Activated CD4-positive, CD25-positive, alpha-beta regulatory T cell treated with anti-CD3 and anti-CD28 coated beads, Interleukin-2, amount 50 U/mL, for 72 hours (primary cell): ENCODE measurements around the gene LDLRAD3.
"Not testable (repeated sequence)": the region's sequence is repeated elsewhere in the genome, so short reads cannot be mapped to it uniquely, and the experiment has no call there.

Experiments used
- DNase-seq: peaks from one replicate; pipeline ENCODE4 v3.0.0; 2021

Gene LDLRAD3

DNA sequence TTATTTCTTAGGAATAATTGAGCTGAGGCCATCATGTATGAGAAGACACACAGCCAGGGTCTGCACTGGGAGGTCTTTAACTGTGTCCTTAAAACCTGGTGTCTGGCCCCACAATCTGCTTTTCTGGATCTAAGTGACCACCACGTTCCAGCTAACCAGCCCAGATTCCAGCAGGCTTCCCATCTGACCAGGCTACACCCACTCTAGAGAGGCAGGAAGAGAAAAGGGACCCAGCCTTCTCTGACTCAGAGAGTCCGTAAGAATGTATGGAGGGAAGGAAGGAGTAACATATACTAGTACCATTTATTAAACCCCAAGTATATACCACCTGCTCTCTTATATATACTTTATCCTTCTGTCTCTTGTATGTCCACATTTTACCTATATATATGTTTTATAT is 80.1 kb downstream of the LDLRAD3 start:
- DNase-seq = no peak

DNA sequence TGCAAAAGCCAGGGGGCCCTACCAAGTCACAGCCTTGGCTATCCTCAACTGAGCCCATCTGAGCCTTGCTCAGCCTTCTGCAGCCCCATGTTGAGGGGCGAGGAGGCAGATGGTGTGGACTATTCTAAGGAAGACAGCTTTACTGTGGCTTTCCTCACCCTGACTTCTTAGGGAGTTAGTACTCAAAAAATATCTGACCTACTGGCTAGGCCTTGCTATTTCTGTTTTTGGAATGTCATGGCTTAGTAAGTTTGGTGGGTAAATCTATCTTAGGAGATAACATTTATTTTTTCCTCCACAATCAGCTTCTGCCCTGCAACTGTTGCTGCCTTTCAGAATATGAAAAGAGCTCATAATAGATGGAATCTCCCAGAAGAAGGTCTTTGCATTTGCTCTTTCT is 80.9 kb downstream of the LDLRAD3 start:
- no peak for DNase-seq

DNA sequence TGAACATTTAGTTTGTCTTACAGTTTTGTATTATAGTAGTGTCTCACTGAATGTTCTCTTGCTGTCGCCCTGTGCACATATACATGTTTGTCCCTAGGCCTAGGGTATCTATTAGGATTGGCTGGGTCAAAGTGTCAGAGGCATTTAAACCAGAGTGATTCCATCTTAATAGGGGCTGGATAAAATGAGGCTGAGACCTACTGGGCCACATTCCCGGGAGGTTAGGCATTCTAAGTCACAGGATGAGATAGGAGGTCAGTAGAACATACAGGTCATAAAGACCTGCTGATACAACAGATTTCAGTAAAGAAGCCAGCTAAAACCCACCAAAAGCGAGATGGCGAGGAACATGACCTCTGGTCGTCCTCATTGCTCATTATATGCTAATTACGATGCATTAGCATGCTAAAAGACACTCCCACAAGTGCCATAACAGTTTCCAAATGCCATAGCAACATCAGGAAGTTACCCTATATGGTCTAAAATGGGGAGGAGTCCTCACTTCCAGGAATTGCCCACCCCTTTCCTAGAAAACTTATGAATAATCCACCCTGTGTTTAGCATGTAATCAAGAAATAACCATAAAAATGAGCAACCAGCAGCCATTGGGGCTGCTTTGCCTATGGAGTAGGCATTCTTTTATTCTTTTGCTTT is 82.6 kb downstream of the LDLRAD3 start:
- DNase-seq = no peak

DNA sequence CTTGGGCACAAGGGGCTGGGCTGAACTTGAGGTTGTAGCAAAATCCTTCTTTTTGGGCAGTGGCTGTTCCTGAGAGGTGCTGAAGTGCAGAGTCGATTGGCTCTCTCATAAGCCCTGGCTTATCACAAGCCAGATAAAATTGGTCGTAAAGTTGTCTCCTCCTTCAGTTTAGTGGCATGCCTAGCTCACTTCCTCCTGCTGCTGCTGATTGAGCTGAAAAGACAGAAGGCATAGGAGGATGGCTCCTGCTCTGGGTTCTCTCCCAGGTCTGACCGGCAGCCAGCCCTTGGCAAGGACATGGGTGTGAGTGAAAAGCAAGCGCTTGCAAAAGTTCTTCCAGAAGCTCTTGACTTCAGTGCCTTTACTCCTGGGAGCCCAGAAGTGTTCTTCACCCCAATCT is 83.9 kb downstream of the LDLRAD3 start:
- DNase-seq = no peak

DNA sequence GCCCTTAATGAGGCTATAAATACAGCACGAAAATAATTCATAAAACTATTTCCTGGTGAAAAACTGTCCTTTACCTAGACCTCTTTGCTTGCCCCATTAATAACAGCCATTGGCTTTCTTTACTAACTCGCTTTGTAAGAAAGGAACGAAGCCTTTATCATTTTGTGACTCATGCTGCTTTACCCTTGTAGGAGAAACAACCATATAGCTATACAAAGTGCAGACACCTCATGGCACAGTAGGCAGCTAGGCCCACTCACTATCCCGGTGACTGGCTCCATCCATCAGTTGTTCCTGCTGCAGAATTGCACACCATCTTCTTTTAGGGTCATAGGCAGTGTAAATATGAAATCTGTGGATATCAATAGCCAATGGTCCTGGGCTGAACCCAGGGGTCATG is 85.8 kb downstream of the LDLRAD3 start:
- DNase-seq = no peak

DNA sequence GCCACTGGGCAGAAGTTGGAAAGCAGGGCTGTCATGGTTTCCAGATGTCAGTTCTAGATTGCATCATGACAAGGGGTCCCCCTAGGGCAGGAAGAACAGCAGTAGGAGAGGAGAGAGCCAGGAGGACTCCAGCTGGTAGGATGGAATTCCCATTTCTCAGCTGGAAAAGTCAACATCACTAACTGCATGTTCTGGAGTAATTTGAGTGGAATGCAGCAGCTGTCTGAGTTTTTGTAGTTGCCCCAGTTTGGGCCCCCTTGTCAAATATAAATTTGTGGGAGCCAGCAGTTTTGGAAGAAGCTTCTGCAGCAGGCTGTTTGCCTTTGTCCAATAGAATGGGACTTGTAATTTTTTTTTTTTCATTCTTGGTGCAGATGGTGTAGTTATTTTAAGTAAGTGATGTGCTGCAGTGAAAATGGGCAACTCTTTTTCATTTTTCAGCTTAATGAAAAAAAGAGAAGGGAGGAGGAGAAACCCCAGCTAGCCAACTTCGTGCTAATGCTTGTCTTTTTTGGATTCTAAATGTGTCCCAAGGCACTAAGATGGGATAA is 86.9 kb downstream of the LDLRAD3 start:
- DNase-seq = no peak

DNA sequence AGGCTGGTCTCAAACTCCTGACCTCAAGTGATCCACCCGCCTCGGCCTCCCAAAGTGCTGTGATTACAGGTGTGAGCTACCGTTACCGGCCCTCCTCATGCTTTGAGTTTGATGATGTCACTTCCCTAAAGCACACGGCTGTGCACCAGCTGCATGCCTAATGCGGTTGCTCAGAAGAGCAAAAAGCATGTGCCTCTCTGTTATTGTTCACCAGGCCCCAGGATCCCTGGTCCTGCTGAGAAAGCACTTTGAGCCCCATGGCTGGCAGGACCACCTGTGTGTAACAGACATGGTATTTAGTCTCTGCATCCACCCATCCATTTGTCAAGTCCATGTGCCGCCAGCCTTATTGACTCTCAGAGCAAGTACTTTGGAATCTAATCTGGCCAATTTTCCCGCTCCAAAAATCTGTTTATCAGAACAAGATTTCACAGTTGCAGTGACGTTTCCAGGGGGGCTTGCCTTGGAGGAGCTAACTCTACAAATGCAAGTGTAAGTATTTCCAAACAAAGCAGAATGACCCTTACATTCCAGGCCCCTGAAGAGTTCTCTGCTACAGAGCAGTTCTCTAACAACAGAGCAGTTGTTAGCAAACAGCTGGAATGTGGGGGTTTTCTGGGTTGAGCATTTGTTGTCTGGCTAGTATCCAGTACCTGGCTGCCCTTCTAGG is 89.4 kb downstream of the LDLRAD3 start:
- no peak for DNase-seq

DNA sequence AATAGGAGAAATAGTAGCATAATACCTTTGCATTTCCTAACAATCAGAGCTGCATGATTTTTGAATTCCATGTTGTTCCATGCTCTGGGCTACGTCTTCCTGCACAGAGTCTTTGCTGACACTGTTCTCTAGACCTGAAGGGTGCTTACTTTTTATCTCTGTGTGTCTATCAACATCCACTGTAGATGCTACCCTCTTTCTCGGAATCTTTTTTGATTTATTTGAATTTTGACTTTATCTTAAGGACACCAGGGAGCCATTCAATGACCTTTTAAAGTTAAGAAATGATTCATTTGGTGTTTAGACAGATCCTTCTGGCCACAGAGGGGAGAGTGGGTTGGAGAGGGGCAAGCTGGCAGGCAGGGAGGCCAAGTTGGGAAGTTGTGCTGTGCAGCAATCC is 90.1 kb downstream of the LDLRAD3 start:
- DNase-seq = no peak

DNA sequence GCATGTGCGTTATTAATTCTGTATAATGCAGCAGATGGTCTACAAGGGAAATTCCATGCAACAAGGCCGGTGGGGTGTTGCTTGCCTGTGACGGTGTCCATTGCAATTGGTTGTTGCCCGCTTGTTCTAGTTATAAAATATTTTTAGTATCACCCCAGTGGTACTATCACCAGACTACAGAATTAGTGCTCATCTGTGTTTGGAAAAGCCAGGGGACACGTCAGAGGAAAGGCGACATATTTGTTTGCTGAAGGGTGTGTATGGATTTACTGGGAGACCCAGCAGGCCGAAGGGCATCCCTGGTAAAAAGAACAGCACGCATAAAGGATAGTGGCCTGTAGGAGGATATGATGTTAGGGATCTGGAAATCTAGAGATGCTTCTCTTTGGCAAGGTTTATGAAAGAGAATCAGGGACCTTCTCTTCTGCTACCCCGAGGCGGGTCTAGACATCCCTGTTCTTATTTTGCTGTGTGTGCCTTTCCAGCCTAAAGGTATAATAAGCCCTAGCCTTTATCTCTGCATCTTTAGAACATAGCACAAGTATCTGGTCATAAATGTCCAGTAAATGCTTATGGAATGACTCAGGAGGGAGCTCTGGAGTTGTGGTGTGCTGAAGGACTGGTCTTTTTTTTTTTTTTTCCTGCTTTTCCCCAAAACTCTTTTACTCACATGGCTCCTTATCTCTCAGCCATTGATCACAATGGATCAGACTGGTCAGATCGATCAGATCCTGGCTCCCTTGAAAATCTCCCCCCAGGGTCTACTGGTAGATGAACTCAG is 90.9 kb downstream of the LDLRAD3 start:
- no peak for DNase-seq

DNA sequence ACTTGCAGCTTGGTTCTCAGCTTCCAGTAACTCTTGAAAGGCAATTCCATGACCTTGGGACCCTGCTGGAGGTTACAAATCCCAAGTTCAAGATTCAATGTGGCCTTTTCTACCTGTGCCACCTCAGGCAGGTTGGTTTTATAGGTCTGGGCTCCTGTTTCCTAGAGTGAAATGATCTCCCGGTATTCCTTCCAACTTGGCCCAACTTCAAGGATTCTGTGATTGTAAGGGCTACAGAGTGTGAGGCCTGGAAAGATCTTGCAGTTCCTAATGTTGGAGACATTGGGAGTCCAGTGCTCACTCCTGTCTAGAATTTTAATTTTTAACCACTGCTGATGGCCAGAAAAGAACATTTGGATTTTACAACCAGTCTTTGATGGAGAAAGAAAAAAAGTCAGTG is 91.6 kb downstream of the LDLRAD3 start:
- no peak for DNase-seq

DNA sequence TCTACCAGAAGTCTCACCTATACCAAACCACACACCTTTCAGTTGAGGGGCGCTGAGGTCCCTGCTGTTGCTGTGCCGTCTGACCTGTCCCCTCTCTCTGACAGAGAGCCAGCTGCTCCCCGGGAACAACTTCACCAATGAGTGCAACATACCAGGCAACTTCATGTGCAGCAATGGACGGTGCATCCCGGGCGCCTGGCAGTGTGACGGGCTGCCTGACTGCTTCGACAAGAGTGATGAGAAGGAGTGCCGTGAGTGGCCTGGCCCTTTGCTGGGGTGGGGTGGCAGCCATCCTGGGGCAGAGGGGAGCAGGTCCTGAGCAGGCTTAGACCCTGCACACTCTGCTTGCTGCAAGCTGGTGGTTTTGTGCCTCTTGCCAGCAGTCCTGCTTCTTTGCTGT is 92.1 kb downstream of the LDLRAD3 start:
- DNase-seq = no peak

DNA sequence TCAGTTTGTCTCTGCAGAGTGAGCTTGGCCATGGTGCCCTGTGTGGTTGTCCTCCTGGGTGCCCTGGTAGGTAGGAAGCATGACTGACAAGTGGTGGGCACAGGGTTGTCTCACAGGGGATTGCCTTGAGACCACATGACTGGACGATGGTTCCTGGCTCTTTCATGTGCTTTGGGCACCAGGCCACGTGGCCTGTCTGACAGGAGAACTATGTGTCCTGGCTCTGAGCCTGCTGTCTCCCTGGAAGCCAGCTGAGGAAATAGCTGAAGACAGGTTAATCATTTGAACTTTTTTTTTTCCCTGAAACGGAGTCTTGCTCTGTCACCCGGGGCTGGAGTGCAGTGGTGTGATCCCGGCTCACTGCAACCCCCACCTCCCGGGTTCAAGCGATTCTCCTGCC is 93.2 kb downstream of the LDLRAD3 start:
- no peak for DNase-seq

DNA sequence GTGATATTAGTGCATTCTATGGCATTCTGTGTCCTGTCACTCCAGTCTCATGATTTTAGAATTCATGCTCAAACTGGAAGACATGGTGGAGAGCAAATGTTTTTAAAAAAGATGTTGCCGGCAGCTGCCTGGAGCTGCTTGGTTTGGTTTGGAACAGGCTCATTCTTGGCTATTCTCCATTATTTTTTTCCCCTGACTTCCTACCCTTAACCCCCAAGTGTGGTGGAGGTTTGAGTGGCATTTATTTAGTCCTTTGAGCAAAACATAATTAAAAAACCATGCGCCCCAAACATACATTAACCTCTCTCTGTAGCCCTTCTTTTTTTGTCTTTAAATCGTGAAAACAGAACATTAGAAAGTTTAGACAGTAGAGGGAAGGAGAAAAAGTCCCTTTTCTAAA is 94.7 kb downstream of the LDLRAD3 start:
- DNase-seq = no peak

DNA sequence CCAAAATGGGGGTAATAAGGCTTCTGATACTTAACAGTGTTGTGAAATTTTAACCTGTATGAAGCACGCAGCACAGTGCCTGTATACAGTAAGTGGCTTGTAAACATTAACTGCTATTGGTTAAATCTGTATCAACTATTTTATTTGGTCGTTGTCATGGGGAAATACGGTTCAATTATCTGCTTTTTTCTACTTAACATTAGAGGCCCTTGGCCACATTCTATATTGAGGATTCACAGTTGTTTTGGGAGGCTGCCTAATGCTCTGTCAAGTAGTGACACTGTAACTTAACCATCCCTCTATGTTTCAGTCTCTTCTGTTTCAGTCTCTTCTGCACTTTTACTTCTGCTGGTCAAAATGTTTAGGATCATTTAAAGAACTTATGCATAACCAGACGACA is 95.6 kb downstream of the LDLRAD3 start:
- DNase-seq = no peak

DNA sequence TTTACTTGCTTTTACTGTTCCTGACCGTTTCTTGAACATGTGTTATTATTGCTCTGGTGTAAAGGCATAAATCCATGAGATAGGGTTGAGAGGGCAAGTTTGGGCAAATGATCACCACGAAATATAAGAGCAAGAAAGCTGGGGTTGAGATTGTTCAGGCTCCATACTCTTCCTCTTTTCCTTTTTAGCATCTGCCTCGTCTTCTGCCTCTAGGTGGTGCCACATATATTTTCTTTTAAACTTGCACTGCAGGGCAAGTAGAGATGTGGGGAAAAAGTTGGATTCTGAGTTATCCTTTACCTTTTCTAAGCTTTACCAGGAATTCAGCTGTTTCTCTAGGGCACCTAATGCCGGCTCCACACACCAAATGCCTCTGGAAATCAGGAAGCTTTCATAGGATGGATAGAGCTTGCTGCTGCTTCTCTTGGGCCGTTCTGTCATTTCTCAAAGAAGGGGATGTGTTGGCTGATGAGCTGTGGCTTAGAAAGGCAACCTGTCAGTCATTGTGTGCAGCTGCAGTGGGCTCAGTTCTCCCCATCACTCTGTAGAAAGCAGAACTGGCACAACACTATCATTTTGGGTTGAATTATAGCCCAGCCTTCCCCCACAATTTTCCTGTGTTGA is 98.2 kb downstream of the LDLRAD3 start:
- DNase-seq = no peak

DNA sequence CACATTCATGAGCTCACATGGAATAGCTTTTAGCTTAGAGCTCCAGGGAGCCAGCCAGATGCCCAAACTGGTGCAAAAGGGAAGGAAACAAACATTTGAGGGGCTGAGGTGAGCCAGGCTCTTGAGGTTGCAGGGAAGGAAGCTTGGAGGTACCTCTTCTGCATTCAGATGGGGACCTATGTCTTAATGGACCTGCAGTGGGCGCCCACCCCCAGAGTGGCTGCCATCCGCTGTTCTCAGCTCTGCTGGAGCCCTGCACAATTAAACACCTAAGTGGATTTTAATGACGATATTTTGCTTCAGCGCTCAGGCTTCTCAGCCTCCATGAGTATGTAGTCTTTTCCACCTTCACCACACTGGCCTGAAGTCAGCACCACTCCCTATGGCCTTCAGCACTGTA is 100.8 kb downstream of the LDLRAD3 start:
- no peak for DNase-seq

DNA sequence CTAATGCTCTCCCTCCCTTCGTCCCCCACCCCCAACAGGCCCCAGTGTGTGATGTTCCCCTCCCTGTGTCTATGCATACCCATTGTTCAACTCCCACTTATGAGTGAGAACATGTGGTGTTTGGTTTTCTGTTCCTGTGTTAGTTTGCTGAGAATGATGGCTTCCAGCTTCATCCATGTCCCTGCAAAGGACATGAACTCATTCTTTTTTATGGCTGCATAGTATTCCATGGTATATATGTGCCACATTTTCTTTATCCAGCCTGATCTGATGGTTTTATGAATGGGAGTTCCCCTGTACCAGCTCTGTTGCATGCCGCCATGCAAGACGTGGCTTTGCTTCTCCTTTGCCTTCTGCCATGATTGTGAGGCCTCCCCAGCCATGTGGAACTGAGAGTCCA is 102.1 kb downstream of the LDLRAD3 start:
- not testable (repeated sequence) for DNase-seq

DNA sequence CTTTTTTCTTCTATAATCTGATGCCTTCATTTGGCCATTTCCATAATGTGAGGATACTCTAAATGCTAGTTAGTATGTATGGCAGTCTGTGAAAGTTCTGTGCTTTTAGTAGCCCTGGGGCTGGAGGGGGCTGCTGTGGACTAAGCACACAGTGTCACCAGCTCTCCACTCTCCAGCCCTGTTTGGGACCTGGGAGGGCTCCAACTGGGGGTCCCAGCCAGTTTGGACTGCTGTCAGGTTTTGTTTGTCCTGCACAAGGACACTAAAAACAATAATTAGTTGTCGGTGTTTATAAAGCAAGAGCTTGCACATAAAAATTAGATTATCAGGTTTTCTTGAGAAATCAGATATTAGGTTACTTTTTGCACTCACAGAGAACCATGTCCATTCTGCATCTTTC is 103.1 kb downstream of the LDLRAD3 start:
- DNase-seq = no peak

DNA sequence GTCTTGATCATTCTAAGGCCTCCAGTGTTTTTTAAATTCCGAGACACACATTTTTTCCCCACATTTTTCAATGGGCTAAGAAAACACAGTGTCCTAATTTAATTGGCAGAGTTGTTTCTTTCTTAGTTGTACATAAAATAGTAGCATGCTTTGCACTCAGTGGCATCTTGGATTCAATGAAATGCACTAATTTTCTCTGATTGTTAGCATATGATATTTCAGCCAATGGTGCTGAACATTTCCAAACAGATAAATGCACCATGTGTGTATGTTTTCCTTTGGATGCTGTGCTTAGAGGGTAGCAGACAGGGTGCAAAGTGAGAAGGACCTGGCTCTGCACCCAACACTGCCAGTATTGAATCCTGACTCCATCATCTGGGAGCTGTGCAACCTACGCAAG is 103.5 kb downstream of the LDLRAD3 start:
- no peak for DNase-seq

DNA sequence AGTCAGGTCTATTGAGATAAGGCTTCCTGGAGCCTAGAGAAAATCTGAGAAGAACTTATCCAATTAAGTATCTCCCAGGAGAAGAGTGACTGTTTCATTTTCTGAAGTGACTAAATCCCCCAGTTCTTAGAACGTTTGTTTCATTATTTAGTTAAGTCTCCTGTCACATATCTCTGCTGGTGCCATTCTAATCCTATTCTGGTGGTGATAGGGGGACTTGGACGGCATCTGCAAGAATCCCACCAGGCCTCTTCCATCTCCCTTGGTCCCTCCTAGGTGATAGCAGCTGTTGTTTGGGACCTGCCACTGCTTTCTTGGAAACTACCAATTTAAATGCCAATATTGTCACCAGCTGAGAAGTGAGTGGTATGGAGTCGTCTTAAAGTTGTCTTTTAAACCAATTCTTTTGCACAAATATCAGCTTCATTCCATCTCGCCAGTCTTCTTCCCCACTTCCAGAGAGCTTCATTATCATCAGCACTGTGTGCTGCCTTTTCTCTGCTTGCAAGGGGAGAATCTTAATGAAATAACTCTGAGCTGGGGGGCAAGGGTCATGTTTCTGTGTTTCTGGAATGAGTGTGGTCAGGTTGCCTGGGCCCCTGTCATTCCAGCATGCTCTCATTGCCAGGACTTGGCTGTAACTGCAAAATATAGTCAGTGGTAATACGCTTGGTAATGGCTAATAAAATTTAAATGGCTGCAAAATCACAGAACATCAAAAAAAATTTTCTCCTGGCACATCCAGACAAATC is 104.8 kb downstream of the LDLRAD3 start:
- DNase-seq = no peak

DNA sequence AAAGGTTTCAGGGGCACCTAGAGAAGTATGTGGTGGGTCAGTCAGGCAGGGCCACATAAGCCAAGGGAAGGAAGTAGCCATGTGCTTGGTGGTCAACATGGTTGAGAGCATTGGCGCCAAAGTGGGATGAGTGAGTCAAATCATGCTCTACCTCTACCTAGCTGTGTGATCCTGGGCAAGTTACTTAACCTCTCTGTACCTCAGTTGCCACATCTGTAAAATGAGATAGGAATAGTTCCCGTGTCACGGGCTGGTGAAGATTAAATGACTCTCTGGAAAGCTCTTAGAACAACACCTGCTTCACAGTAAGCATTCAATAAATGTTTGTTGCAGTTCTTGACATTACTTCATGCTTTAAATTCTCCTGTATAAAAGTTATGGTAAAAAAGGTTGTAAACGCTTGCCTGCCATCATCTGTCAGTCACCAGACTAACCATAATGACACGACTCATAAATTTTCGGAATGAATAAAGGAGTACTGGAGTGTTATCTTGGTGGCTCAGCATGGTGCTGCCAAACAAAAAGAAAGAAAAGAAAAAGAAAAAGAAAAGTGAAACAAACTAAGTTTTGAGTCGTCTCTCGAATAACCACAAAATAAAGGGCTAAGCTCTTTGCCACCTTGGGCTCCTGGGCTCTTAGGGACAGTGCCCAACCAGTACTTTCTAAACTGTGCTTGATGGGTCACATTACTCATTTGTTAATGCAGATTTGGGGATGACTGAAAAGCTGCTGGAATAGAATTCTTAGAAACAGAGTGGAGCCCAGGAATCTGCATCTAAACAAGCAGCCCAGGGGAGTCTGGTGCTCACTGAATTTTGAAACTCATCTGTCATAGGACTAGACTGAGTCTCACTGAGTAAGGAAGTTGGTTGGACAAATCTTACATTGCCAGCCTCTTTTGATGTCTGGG is 107.6 kb downstream of the LDLRAD3 start:
- DNase-seq = no peak

DNA sequence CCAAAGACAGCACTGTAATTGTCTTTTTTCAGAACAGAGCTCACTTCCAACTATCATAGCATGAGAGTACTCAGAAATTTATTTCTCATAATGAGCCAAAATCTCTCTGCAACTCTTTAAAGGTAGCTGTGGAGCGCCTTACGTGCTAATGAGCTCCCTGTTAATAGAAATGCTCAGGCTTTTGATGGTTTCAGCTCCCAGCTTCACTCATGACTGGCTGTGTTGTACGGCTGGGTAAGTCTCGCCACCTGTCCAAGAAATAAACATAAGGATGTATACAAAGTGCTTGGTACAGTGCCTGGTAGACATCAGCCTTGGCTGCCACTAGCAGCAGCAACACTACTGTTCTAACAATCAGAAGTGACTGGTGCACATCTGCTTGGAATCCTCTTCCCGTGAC is 109.4 kb downstream of the LDLRAD3 start:
- no peak for DNase-seq
